DOHH2 (cell line): ENCODE results near the gene RAB39A.
"Not testable (repeated sequence)": the region's sequence is repeated elsewhere in the genome, so short reads cannot be mapped to it uniquely, and the experiment has no call there.

Source experiments
- H3F3A ChIP-seq: fragments of 200-600 bp; sonication (generic), shearing (Covaris generic); 2 replicates; pipeline ENCODE4 v1.6.0; 2016; ENCODE audit warnings: antibody characterized with exemption, mild to moderate bottlenecking; ENCODE audit not compliant: control insufficient read depth, insufficient read depth
- H3K27ac ChIP-seq: fragments of 200-600 bp; sonication (generic); 2 replicates; pipeline ENCODE4 v1.5.1; 2014; ENCODE audit warnings: low read depth, mild to moderate bottlenecking, low read length, moderate library complexity
- H3K27me3 ChIP-seq: fragments of 200-600 bp; sonication (generic); 2 replicates; pipeline ENCODE4 v1.6.1; 2014; ENCODE audit warnings: mild to moderate bottlenecking, low read length, mixed read lengths; ENCODE audit not compliant: control insufficient read depth
- H3K36me3 ChIP-seq: fragments of 200-600 bp; sonication (generic); 2 replicates; pipeline ENCODE4 v1.6.1; 2014; ENCODE audit warnings: mild to moderate bottlenecking, low read length, moderate library complexity, mixed read lengths; ENCODE audit not compliant: control insufficient read depth
- H3K4me1 ChIP-seq: fragments of 200-600 bp; sonication (generic); 2 replicates; pipeline ENCODE4 v1.6.1; 2014; ENCODE audit warnings: mild to moderate bottlenecking, low read length, mixed read lengths; ENCODE audit not compliant: control insufficient read depth
- H3K4me2 ChIP-seq: fragments of 200-600 bp; sonication (generic); 2 replicates; pipeline ENCODE4 v1.6.0; 2014; ENCODE audit warnings: mild to moderate bottlenecking, low read length, moderate library complexity
- H3K4me3 ChIP-seq: fragments of 200-600 bp; sonication (generic); 2 replicates; pipeline ENCODE4 v1.5.1; 2014; ENCODE audit warnings: mild to moderate bottlenecking, low read length, mixed read lengths
- H3K79me2 ChIP-seq: fragments of 200-600 bp; sonication (generic); 2 replicates; pipeline ENCODE4 v1.6.1; 2014; ENCODE audit warnings: mild to moderate bottlenecking, low read length, mixed read lengths; ENCODE audit not compliant: control insufficient read depth
- H3K9me2 ChIP-seq: fragments of 200-600 bp; sonication (generic); replicated peaks from 2 replicates; pipeline ENCODE4 v1.6.1; 2014; ENCODE audit warnings: mild to moderate bottlenecking, low read length, mixed read lengths; ENCODE audit not compliant: control insufficient read depth
- H3K9me3 ChIP-seq: fragments of 200-600 bp; sonication (generic); 2 replicates; pipeline ENCODE4 v1.6.1; 2014; ENCODE audit warnings: antibody characterized with exemption, low read length, mixed read lengths; ENCODE audit not compliant: control insufficient read depth, insufficient read depth
- H4K20me1 ChIP-seq: fragments of 200-600 bp; sonication (generic); 2 replicates; pipeline ENCODE4 v1.6.0; 2014; ENCODE audit warnings: low read depth, mild to moderate bottlenecking, antibody characterized with exemption, low read length, moderate library complexity; ENCODE audit not compliant: control insufficient read depth, insufficient read depth
- CTCF ChIP-seq: fragments of 200-600 bp; sonication (generic); IDR thresholded peaks from one replicate; pipeline ENCODE4 v1.5.1; 2014; ENCODE audit warnings: antibody characterized with exemption, mild to moderate bottlenecking, low read depth, low read length; ENCODE audit not compliant: poor library complexity, severe bottlenecking
- EZH2phosphoT487 ChIP-seq: fragments of 200-600 bp; sonication (generic); IDR thresholded peaks from 2 replicates; pipeline ENCODE4 v1.6.1; 2017; ENCODE audit warnings: borderline replicate concordance, mild to moderate bottlenecking, antibody characterized with exemption, low read length, moderate library complexity, mixed read lengths

The RAB39A gene

GRCh38 chr11:107921997-107922396, 6.3 kb upstream of the RAB39A start:
- H3K79me2 ChIP-seq: no peaks in the 10 kb centered on the region
- H3K9me2 ChIP-seq: no peaks in the 10 kb centered on the region
- no peaks in the 10 kb centered on the region for H3K9me3 ChIP-seq
- no peak overlapping the region for H3K4me2 ChIP-seq
- no peaks in the 10 kb centered on the region for H3K36me3 ChIP-seq
- H4K20me1 ChIP-seq: no peaks in the 10 kb centered on the region
- no peak for TF ChIP-seq EZH2phosphoT487
- no peak for TF ChIP-seq CTCF
- peaks cover 15% of the 10 kb centered on the region for H3F3A ChIP-seq
- H3K27me3 ChIP-seq: no peaks in the 10 kb centered on the region
- no peak overlapping the region for H3K27ac ChIP-seq
- no peak overlapping the region for H3K4me3 ChIP-seq
- H3K4me1 ChIP-seq: peaks cover 21% of the 10 kb centered on the region

DNA sequence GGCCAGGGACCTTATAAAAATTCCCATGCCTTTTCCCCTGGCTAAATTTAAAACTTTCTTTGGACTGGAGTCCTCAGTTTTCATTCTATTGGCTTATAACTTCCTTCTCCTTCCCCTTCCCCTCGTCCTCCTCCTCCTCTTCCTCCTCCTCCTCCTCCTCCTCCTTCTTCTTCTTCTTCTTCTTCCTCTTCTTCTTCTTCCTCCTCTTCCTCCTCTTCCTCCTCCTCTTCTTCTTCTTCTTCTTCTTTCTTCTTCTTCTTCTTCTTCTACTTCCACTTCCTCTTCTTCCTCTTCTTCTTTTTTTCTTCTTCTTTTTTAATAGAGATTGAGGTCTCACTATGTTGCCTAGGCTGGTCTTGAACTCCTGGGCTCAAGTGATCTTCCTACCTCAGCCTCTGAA, 4.7 kb upstream of the RAB39A start:
- H3K4me3 ChIP-seq, H3K9me3 ChIP-seq, H3K9me2 ChIP-seq, H3K36me3 ChIP-seq, H3K27me3 ChIP-seq, H4K20me1 ChIP-seq, H3K79me2 ChIP-seq, H3K27ac ChIP-seq: not testable (repeated sequence)
- Histone ChIP-seq H3F3A (peaks cover 15% of the 10 kb centered on the region), H3K4me1 (peaks cover 27% of the 10 kb centered on the region), H3K4me2 (0 out of 2 replicates have a peak overlapping the region, but pooled peaks have one; percentile 24)

DNA sequence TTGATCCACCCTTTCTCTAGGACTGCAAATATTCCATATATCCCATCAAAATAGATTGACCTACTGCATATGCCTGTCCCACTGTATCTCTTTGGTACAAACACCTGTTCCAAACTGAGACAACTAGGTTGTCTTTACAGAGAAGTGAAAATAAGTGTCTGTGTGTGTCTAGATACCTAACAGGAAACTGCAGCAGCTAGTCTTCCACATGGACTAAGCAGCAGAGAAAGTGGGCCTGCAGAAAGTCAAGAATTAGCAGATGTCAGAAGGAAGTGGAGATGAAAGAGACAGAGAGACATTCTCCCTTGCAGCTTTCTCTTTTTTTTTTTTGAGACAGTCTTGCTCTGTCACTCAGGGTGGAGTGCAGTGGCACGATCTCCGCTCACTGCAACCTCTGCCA, 3.9 kb upstream of the RAB39A start:
- Histone ChIP-seq H3K4me1 (peaks cover 29% of the 10 kb centered on the region), H3K36me3 (no peaks in the 10 kb centered on the region; the same call in 1 of the 2 replicates), H3K4me3 (no peak overlapping the region), H3K79me2 (peaks cover 9% of the 10 kb centered on the region), H4K20me1 (no peaks in the 10 kb centered on the region), H3K9me3 (no peaks in the 10 kb centered on the region), H3K4me2 (peak overlapping the region; percentile 27), H3F3A (peaks cover 15% of the 10 kb centered on the region), H3K27me3 (no peaks in the 10 kb centered on the region), H3K9me2 (no peaks in the 10 kb centered on the region), H3K27ac (peak overlapping the region; percentile 26; the same call in 1 of the 2 replicates)
- no peak for TF ChIP-seq CTCF
- no peak for TF ChIP-seq EZH2phosphoT487

DNA sequence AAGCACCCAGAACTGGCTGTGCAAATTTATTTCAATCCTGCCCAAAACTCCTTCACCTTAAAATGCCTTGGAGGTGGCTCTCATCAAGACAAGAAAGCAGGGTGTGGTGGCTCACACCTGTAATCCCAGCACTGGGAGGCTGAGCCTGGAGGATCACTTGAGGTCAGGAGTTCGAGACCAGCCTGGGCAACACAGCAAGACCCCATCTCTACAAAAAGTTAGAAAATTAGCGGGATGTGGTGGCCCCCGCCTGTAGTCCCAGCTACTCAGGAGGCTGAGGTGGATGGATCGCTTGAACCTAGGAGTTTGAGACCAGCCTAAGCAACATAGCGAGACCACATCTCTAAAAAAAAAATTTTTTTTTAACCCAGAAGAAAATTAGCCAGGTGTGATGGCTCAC, 689 bp upstream of the RAB39A start:
- Histone ChIP-seq H3K9me3 (no peaks in the 10 kb centered on the region), H3K27ac (no peak overlapping the region), H3K4me2 (peak overlapping the region; percentile 54), H3K79me2 (peaks cover 34% of the 10 kb centered on the region), H3K9me2 (no peaks in the 10 kb centered on the region), H3K4me1 (peaks cover 40% of the 10 kb centered on the region), H3K36me3 (no peaks in the 10 kb centered on the region; the same call in 1 of the 2 replicates), H3F3A (peaks cover 18% of the 10 kb centered on the region), H3K27me3 (no peaks in the 10 kb centered on the region), H3K4me3 (peak overlapping the region; percentile 95), H4K20me1 (no peaks in the 10 kb centered on the region)
- TF ChIP-seq CTCF (no peak), EZH2phosphoT487 (no peak)
